Measurements from ENCODE around the gene SNAI1.
A peak's percentile ranks its signal among the peaks of the same experiment; 100 is the strongest.
"Not testable (repeated sequence)": the region's sequence is repeated elsewhere in the genome, so short reads cannot be mapped to it uniquely, and the experiment has no call there.

SNAI1 gene

DNA sequence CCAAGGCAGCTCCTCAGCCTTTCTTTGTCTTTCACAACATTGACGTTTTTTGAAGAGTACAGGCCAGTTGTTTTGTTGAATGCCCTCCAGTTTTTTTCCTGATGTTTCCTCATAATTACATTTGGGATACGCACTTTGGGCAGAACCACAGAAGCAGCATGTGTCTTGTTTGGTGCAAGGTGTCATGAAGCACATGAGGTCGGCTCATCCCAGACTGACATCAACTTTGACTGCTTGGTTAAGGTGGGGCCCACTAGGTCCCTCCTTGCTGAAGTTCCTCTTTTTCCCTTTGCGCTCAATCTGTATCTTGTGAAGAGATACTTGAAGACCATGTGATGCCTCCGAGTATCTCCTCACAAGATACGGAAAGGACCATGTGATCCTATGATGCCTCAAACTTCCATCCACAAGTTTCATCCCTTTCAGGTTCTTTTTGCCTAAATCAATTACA is 10.5 kb downstream of the SNAI1 start:
- TF ChIP-seq, protein P1, sequence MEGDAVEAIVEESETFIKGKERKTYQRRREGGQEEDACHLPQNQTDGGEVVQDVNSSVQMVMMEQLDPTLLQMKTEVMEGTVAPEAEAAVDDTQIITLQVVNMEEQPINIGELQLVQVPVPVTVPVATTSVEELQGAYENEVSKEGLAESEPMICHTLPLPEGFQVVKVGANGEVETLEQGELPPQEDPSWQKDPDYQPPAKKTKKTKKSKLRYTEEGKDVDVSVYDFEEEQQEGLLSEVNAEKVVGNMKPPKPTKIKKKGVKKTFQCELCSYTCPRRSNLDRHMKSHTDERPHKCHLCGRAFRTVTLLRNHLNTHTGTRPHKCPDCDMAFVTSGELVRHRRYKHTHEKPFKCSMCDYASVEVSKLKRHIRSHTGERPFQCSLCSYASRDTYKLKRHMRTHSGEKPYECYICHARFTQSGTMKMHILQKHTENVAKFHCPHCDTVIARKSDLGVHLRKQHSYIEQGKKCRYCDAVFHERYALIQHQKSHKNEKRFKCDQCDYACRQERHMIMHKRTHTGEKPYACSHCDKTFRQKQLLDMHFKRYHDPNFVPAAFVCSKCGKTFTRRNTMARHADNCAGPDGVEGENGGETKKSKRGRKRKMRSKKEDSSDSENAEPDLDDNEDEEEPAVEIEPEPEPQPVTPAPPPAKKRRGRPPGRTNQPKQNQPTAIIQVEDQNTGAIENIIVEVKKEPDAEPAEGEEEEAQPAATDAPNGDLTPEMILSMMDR (IDR thresholded peaks at IDR 0.05; ENCODE audit: low read depth, low read length), result no peak
- in situ Hi-C loops (cut with HindIII; ENCODE audit: low sequenced_read_pairs), result no loop called here
- DNase-seq (ENCODE audit: low read depth, low spot score), result no peak
- no peak overlapping the region for H3K4me3 ChIP-seq (ENCODE audit: low read depth, low read length)

DNA sequence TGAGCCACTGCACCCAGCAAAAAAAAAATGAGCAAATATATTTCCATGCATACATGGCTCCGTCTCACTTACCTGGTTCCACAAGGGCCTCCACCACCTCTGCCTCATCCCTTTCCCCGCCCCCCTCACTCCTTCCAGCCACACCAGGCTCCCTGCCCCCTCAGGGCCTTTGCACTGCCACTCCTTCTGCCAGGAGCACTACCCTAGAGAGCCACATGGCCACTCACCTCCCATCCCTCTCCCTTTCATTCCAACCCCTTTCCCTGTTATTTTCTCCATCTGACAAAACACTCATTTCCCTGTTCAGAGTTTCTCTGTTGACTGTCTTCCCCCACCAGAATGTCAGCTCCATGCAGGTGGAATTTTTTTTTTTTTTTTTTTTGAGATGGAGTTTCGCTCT is 12.8 kb downstream of the SNAI1 start:
- H3K4me3 ChIP-seq (ENCODE audit: low read depth, low read length), result no peak overlapping the region
- TF ChIP-seq, protein P1 (IDR thresholded peaks at IDR 0.05; ENCODE audit: low read depth, low read length), result no peak
- no peak for DNase-seq (ENCODE audit: low read depth, low spot score)
- in situ Hi-C loops (cut with HindIII; ENCODE audit: low sequenced_read_pairs), result no loop called here

DNA sequence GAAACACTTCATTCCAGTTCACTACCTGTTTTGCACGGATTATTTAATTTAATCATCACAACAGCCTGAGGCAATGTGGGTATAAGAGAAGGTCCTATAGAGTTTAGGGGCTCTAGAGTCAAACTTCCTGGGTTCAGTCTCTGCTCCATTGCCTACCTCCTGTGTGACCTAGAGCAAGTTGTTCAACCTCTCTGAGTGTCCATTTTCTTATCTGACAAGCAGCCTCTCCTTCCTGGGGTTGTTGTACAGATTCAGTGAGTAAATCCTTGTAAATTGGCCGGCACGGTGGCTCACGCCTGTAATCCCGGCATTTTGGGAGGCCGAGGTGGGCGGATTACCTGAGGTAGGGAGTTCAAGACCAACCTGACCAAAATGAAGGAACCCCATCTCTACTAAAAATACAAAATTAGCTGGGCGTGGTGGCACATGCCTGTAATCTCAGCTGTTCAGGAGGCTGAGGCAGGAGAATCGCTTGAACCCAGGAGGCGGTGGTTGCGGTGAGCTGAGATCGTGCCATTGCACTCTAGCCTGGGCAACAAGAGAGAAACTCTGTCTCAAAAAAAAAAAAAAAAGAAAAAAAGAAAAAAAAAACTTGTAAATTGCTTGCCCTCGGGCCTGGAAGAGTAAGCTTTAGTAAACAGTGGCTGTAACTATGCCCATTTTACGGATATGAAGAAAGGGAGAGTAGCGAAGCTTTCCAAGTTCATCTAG is 15.9 kb downstream of the SNAI1 start:
- H3K4me3 ChIP-seq (ENCODE audit: low read depth, low read length); DNase-seq (ENCODE audit: low read depth, low spot score); in situ Hi-C loops (cut with HindIII; ENCODE audit: low sequenced_read_pairs): not testable (repeated sequence)

GRCh38 chr20:49999329-49999728 is 16.5 kb downstream of the SNAI1 start:
- H3K4me3 ChIP-seq (ENCODE audit: low read depth, low read length), result no peak overlapping the region
- TF ChIP-seq, protein P1 (IDR thresholded peaks at IDR 0.05; ENCODE audit: low read depth, low read length), result no peak
- DNase-seq (ENCODE audit: low read depth, low spot score), result no peak
- in situ Hi-C loops (cut with HindIII; ENCODE audit: low sequenced_read_pairs), result no loop called here

- in situ Hi-C loops (cut with HindIII; ENCODE audit: low sequenced_read_pairs); DNase-seq (ENCODE audit: low read depth, low spot score); H3K4me3 ChIP-seq (ENCODE audit: low read depth, low read length): not testable (repeated sequence)
Observed at GRCh38 chr20:50000548-50001222, 17.9 kb downstream of the SNAI1 start.

- TF ChIP-seq, protein P1 (IDR thresholded peaks at IDR 0.05; ENCODE audit: low read depth, low read length), result no peak
- no peak for DNase-seq (ENCODE audit: low read depth, low spot score)
- no peak overlapping the region for H3K4me3 ChIP-seq (ENCODE audit: low read depth, low read length)
- in situ Hi-C loops (cut with HindIII; ENCODE audit: low sequenced_read_pairs), result no loop called here
Observed at GRCh38 chr20:50001784-50002311, 19.1 kb downstream of the SNAI1 start.

- TF ChIP-seq, protein P1 (IDR thresholded peaks at IDR 0.05; ENCODE audit: low read depth, low read length), result no peak
- H3K4me3 ChIP-seq (ENCODE audit: low read depth, low read length), result no peak overlapping the region
- in situ Hi-C loops (cut with HindIII; ENCODE audit: low sequenced_read_pairs), result no loop called here
- DNase-seq (ENCODE audit: low read depth, low spot score), result peak; percentile 69
Observed at GRCh38 chr20:50003253-50003656, 20.5 kb downstream of the SNAI1 start.
